ENCODE results near the gene SMKR1. TPM values are rescaled to one million over a fixed set of nuclear protein-coding genes. Genes with fewer than 3 reads are reported as not detected.
"Not testable (repeated sequence)": the region's sequence is repeated elsewhere in the genome, so short reads cannot be mapped to it uniquely, and the experiment has no call there.

SMKR1 gene
- total RNA-seq, 1 donor from 2014 or later, result not detected

GRCh38 chr7:129524405-129524804, 22.1 kb downstream of the SMKR1 start:
- not testable (repeated sequence) for DNase-seq (ENCODE audit: low spot score)

DNA sequence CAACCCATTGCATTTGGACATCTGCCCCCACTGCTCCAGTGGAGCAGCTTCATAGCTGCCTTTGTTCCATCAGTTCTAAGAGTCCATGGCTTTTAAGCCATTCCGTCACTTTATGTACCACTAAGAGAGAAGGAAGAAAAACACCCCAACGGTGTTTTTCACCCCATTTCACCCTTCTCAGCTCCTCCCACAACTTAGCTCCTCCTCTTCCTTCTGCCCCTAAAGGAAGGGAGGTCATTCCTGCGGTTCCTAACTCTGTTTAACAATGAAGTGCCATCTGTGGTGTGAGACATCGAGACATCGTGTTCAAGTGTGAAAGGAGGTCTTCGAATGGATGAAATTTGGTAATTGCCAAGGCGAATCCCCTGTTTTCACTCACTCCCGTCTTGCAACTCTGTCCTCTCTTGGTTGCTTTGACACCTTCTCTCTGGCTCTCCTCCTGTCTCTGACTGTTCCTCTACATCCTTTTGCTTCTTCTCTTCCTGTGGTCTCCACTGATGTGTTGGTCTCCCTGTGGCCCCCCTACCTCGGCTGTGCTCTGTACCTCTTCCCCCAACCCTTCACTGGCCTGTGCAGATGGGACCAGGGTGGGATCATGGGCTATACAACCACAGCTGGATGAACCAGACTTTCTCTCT, 23.0 kb downstream of the SMKR1 start:
- DNase-seq (ENCODE audit: low spot score), result no peak

- no peak for DNase-seq (ENCODE audit: low spot score)
These were observed 27.3 kb downstream of the SMKR1 start for GRCh38 chr7:129529643-129530042.

GRCh38 chr7:129530795-129531391, 28.6 kb downstream of the SMKR1 start:
- no peak for DNase-seq (ENCODE audit: low spot score)

DNA sequence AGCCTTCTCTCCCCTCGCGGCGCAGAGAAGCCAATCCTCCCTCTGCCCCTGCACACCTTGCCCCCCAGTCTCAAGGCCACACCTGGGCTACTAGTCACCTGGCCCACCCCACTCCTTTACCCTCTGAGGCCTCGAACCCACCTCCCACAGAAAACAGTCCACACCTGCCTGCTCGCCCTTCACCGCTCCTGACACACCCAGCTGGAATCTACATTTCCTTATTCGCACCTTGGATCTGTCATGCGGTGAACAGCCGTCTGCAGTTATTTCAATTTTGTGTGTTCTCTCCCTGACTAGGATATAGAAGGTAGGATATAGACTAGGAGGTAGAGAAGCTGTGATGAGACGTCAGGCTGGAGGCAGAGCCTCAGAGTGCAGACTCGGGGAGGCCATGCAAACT, 29.4 kb downstream of the SMKR1 start:
- DNase-seq (ENCODE audit: low spot score), result no peak

DNA sequence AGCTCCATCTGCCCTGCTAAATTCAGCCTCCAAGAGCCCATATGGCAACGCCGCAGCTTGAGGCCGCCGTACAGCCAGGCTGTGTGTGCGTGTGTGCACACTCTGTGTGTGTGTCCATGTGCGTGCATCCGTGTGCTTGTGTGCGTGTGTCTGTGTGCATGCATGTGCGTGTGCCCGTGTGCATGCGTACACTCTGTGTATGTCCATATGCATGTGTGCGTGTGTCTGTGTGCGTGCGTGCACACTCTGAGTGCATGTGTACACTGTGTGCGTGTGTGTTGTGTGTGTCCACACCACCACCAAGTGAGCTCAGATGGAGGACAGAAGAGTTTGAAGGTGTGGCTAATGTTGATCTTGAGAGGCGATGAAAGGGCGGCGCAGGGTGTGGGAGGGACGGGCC, 30.0 kb downstream of the SMKR1 start:
- DNase-seq (ENCODE audit: low spot score), result no peak

GRCh38 chr7:129534558-129535274, 32.4 kb downstream of the SMKR1 start:
- not testable (repeated sequence) for DNase-seq (ENCODE audit: low spot score)

DNA sequence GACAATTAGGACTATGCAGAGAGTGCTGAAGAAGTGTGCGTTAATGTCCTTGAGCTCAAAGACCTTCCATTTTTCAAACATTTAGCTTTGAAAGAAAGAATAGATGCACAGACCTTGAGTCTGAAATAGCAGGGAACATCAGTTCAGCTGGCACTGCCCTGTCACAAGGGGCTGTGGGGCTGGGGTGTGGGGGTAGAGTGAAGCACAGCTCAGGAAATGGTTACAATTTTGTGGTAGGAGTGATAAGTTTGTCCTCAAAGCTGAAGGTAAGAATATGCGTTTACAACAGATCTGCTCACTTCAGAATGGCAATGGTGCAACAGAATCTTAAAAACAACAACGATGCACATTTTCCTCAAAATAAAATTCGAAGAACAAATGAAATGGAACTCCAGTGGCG, 33.6 kb downstream of the SMKR1 start:
- no peak for DNase-seq (ENCODE audit: low spot score)

DNA sequence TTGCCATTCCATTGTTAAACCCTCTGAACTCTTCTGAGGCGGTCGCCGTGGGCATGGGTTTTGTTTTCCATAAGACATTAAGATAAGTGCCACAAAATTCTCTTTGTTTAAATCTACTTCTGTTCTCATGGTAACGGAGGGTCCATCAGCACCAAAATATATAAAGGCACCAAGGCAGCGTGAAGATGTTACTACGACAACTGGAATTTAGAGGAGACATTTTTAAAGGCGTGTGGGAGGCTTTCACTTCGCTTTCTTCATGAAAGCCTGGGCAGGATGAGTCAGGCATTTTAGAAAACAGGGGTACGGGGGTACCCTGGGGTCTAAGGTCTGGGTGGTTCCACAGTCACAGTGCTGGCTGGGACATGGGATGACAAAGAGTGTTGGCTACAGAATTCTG, 34.0 kb downstream of the SMKR1 start:
- DNase-seq (ENCODE audit: low spot score), result no peak

DNA sequence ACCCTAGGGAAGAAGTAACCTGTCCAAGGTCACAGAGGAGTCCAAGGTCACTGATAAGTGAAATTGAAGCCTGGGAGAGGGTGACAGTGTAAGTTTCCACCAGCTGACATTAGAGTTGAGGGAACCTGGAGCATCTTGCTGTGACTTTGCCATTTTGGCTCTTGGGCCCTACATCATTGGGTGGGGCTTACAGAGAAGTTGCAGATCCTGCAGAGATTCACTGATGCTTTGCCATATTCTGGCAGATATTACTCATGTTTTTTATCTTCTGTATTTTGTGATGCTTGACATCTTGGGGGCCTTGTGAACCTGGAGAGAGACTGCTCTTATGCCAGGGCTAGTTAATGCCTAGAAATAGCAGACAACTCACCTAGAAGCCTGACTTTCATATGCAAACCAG, 36.5 kb downstream of the SMKR1 start:
- no peak for DNase-seq (ENCODE audit: low spot score)

DNA sequence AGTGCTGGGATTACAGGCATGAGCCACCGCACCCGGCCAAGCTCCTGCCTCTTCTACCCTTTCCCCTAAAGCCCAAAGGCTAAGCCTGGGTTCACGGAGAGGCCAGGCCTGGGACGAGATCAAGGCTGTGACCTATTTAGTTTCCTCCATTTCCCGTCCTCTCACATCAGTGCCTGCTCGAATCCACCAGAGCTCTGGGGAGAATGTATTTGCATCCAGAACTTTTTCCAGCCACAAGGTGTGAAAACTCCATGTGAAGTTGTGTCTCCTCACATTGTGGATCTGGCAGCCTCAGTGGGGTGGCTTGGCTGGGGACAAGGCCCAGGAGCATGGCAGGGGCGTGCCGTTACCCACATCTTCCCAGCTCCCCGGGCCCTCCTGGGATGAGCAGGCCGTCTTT, 38.0 kb downstream of the SMKR1 start:
- DNase-seq (ENCODE audit: low spot score), result no peak

- no peak for DNase-seq (ENCODE audit: low spot score)
These were observed 42.4 kb downstream of the SMKR1 start for GRCh38 chr7:129544700-129545099.

- DNase-seq (ENCODE audit: low spot score), result no peak
These were observed 48.5 kb downstream of the SMKR1 start for GRCh38 chr7:129550693-129551360.

- no peak for DNase-seq (ENCODE audit: low spot score)
These were observed 51.6 kb downstream of the SMKR1 start for GRCh38 chr7:129553899-129554461.

GRCh38 chr7:129556607-129557133, 54.3 kb downstream of the SMKR1 start:
- no peak for DNase-seq (ENCODE audit: low spot score)

DNA sequence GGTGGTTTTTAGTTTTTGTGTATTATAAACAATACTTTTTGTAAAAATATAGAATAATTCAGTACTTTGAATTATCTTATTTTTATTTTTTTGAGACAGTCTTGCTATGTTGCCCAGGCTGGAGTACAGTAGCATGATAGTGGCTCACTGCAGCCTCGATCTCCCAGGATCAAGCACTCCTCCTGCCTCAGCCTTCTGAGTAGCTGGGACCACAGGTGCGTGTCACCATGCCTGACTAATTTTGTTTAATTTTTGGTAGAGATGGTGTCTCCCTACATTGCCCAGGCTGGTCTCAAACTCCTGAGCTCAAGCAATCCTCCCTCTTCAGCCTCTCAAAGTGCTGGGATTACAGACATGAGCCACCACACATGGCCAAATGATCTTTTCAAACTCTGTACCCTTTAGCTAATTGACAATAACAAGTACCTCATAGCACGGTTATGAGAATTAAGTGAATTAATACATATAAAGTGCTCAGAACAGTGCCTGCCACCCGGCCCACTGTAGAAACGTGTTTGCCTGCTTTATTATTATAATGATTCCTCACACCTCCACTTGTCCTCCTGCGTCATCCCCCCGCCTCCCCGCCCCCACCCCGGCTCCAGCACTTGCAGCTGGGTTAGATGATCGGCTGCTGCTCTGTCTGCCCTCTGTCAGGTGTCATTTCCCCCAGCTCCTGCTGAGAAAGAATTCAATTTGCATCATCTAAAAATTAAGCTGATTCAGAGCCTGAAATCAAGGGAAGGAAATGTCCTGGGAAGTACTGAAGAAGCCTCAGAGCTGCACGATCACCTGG, 55.6 kb downstream of the SMKR1 start:
- DNase-seq (ENCODE audit: low spot score), result no peak

- DNase-seq (ENCODE audit: low spot score), result no peak
These were observed 57.2 kb downstream of the SMKR1 start for GRCh38 chr7:129559564-129559963.

- no peak for DNase-seq (ENCODE audit: low spot score)
These were observed 58.5 kb downstream of the SMKR1 start for GRCh38 chr7:129560831-129561230.

DNA sequence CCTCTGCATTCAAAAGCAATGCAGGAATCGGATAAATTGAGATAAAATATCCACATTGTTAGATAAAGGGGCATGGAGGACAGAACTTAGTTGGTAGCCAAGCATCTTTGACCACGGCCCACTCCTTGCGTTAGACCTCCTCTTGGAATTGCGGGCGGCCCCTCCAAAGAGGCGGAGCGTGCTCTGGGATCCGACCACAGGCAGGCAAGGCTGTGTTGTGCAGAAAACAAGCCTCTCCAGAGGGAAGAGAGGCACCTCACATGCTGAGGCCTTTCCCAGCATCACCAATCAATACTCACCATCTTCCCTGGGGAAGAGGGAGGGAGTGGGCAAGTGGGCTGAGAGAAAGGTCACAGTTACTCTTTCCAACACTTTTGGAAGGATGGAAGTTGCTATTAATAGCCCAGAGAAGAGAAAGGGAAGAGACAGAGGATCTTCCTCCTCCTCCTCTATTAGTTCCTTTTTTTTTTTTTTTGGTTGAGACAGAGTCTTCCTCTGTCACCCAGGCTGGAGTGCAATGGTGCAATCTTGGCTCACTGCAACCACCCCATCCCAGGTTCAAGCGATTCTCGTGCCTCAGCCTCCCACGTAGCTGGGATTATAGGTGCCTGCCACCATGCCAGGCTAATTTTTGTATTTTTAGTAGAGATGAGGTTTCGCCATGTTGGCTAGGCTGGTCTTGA, 59.5 kb downstream of the SMKR1 start:
- no peak for DNase-seq (ENCODE audit: low spot score)

Measured in mesenteric fat pad (tissue), 1 donor.